Smooth muscle cell (in vitro differentiated cells): ENCODE data around the gene YTHDC2. TPM values are rescaled to one million over a fixed set of nuclear protein-coding genes. Genes with fewer than 3 reads are reported as not detected.

ENCODE experiments used
- DNase-seq: peaks from one replicate; lab custom pipeline; 2025; ENCODE audit not compliant: unreplicated experiment; lab: John Stamatoyannopoulos, UW
- H2AFZ ChIP-seq: fragments of 200-600 bp; sonication (generic); 2 replicates; pipeline ENCODE4 v1.6.0; 2016; ENCODE audit warnings: antibody characterized with exemption, low read depth, mild to moderate bottlenecking
- H3F3A ChIP-seq: fragments of 200-600 bp; sonication (generic); 2 replicates; pipeline ENCODE4 v1.6.0; 2017; ENCODE audit warnings: antibody characterized with exemption, low read depth
- H3K27ac ChIP-seq: fragments of 200-600 bp; sonication (generic); 2 replicates; pipeline ENCODE4 v1.5.1; 2016; ENCODE audit warnings: low read depth, mild to moderate bottlenecking
- H3K27me3 ChIP-seq: fragments of 200-600 bp; sonication (generic); 2 replicates; pipeline ENCODE4 v1.6.1; 2016; ENCODE audit warnings: low read depth, mild to moderate bottlenecking
- H3K36me3 ChIP-seq: fragments of 200-600 bp; sonication (generic); 2 replicates; pipeline ENCODE4 v1.5.1; 2016; ENCODE audit warnings: low read depth
- H3K4me1 ChIP-seq: fragments of 200-600 bp; sonication (generic); 2 replicates; pipeline ENCODE4 v1.5.1; 2016; ENCODE audit warnings: low read depth
- H3K4me2 ChIP-seq: fragments of 200-600 bp; sonication (generic); 2 replicates; pipeline ENCODE4 v1.6.0; 2016; ENCODE audit warnings: mild to moderate bottlenecking
- H3K4me3 ChIP-seq: fragments of 200-600 bp; sonication (generic); 2 replicates; pipeline ENCODE4 v1.5.1; 2016; ENCODE audit warnings: mild to moderate bottlenecking
- H3K79me2 ChIP-seq: fragments of 200-600 bp; sonication (generic); 2 replicates; pipeline ENCODE4 v1.6.0; 2016; ENCODE audit warnings: low read depth, mild to moderate bottlenecking
- H3K9ac ChIP-seq: fragments of 200-600 bp; sonication (generic); 2 replicates; pipeline ENCODE4 v1.6.0; 2016; ENCODE audit warnings: low read depth
- H3K9me3 ChIP-seq: fragments of 200-600 bp; sonication (generic); replicated peaks from 2 replicates; pipeline ENCODE4 v1.5.1; 2016; ENCODE audit warnings: low read depth
- H4K20me1 ChIP-seq: fragments of 200-600 bp; sonication (generic); 2 replicates; pipeline ENCODE4 v1.6.0; 2016; ENCODE audit warnings: low read depth
- WGBS: methylation state at CpG from one replicate; pipeline ENCODE4 v1.1.7; 2016; ENCODE audit warnings: low lambda C conversion rate; 5-methylcytosine and 5-hydroxymethylcytosine counted together
- polyA plus RNA-seq: library from polyadenylated mRNA; unstranded; fragments of >200 nt; fragmentation: Nextera tagmentation; extraction: Ambion mirVana; gene quantifications from 2 replicates; pipeline ENCODE4 v1.2.1, GENCODE V29; 2016
- total RNA-seq: library from RNA; depleted of rRNA; stranded (reverse); fragments of >200 nt; gene quantifications from 2 replicates; pipeline ENCODE4 v1.2.3, GENCODE V29; 2014
- TF ChIP-seq, protein P1 (sequence below): fragments of 200-600 bp; sonication (generic); IDR thresholded peaks from 2 replicates; pipeline ENCODE4 v1.5.1; 2017; ENCODE audit warnings: borderline replicate concordance, mild to moderate bottlenecking, antibody characterized with exemption; ENCODE audit not compliant: insufficient read depth, poor library complexity, severe bottlenecking

The YTHDC2 gene
- total and polyA plus RNA-seq, 2 experiments from 2014 or later = 5.4 to 12.7 TPM

DNA sequence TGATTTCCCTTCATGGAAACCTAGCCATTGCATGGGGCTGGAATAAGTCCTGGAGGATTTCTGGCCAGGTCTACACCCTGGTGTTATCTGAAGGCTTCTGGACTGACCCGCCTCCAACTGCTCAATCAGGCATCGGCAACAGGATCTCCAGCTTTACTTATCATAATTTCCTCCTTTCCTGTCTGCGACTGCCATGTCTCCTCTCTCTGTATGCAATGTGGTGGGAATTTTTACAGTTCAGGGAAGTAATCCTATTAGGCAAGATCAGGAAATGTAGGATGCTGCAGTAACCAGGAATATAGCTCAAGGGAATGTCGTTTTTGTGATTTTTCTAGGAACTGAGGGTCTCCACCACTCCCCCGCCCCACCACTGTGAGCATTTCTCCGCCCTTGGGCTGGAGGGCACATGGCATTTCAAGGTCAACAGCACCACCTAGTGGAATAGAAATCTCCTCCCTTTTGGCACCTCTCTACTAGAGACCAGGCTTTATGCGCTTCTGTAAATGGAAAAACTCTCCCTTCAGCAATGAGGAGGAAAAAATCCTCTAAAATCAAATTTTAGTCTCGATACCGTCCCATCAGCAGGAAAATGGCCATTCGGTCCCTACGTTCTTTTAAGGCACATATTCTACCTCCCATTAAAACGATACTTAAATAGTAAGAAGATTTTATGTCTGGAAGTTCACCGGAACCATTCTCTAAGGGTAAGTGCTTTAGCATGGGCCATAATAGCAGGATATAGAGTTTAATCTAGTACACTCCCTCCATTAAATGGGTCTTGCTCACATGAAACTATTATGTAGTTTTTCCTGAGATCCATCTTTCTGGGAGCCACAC lies 93.0 kb downstream of the YTHDC2 start:
- TF ChIP-seq, protein P1, sequence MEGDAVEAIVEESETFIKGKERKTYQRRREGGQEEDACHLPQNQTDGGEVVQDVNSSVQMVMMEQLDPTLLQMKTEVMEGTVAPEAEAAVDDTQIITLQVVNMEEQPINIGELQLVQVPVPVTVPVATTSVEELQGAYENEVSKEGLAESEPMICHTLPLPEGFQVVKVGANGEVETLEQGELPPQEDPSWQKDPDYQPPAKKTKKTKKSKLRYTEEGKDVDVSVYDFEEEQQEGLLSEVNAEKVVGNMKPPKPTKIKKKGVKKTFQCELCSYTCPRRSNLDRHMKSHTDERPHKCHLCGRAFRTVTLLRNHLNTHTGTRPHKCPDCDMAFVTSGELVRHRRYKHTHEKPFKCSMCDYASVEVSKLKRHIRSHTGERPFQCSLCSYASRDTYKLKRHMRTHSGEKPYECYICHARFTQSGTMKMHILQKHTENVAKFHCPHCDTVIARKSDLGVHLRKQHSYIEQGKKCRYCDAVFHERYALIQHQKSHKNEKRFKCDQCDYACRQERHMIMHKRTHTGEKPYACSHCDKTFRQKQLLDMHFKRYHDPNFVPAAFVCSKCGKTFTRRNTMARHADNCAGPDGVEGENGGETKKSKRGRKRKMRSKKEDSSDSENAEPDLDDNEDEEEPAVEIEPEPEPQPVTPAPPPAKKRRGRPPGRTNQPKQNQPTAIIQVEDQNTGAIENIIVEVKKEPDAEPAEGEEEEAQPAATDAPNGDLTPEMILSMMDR = peak; percentile 90
- Histone ChIP-seq H3K4me2 (peak overlapping the region; percentile 91), H3K27ac (no peak overlapping the region), H3K79me2 (no peaks in the 10 kb centered on the region), H3K36me3 (no peaks in the 10 kb centered on the region), H3K27me3 (no peaks in the 10 kb centered on the region), H2AFZ (peak overlapping the region; percentile 93), H3K9me3 (no peaks in the 10 kb centered on the region), H3K9ac (no peak overlapping the region), H3K4me1 (no peaks in the 10 kb centered on the region), H3K4me3 (peak overlapping the region; percentile 46), H3F3A (no peaks in the 10 kb centered on the region), H4K20me1 (no peaks in the 10 kb centered on the region)
- DNase-seq = peak; percentile 3
- 30% methylated on average over 13 of the region's 13 CpGs for whole genome bisulfite sequencing

DNA sequence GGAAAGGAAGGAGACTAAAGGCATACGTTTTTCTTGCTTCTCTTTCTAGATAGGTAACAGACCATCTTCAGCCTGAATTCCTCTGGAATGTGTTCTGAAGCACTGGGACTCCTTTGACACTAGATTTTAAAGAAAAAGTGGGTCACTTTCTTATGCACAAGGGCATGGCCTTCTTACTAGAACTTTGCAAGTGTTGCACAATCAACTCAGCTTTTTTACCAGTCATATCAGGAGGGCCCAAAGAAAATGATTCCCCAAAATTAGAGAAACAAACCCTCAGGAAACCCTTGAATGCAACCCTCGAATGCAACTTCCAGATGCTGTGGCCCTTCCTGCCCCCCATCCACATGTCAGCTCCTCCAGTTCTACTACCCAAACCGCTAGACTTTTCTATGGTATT lies 93.9 kb downstream of the YTHDC2 start:
- Histone ChIP-seq H3K9me3 (no peaks in the 10 kb centered on the region), H3K79me2 (no peaks in the 10 kb centered on the region), H3K4me2 (no peak overlapping the region), H3K9ac (no peak overlapping the region), H3K27ac (no peak overlapping the region), H4K20me1 (no peaks in the 10 kb centered on the region), H2AFZ (no peak overlapping the region), H3F3A (no peaks in the 10 kb centered on the region), H3K27me3 (no peaks in the 10 kb centered on the region), H3K4me1 (no peaks in the 10 kb centered on the region), H3K36me3 (no peaks in the 10 kb centered on the region), H3K4me3 (no peak overlapping the region)
- 87% methylated on average over 3 of the region's 3 CpGs for whole genome bisulfite sequencing
- TF ChIP-seq, protein P1 = no peak
- no peak for DNase-seq

DNA sequence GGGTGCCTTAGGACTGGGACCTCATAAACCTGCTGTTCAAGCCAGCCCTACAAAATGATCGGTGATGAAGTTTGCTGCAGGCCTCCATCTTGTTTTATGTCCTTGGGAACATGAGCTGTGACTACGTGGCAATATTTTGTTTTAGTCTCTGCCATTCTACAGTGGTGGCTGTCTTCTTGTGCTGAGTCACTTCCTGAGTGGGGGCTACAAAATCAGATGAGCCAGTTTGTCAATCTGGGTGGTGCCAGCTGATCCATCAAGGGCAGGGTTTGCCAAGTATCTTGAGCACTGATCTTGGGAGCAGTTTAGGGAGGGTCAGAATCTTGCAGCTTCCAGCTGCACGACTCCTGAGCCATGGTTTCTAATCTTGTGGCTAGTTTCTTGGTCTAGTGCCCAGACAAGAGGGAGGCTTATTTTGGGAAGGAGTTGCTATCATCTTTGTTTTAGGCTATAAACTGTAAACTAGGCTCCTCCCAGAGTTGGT lies 94.7 kb downstream of the YTHDC2 start:
- Histone ChIP-seq H2AFZ (peak overlapping the region; percentile 68), H3F3A (no peaks in the 10 kb centered on the region), H3K4me2 (no peak overlapping the region), H3K4me3 (no peak overlapping the region), H3K9me3 (no peaks in the 10 kb centered on the region), H4K20me1 (no peaks in the 10 kb centered on the region), H3K36me3 (no peaks in the 10 kb centered on the region), H3K9ac (no peak overlapping the region), H3K4me1 (no peaks in the 10 kb centered on the region), H3K79me2 (no peaks in the 10 kb centered on the region), H3K27me3 (no peaks in the 10 kb centered on the region), H3K27ac (no peak overlapping the region)
- WGBS = 57% methylated on average over 3 of the region's 3 CpGs
- TF ChIP-seq, protein P1 = no peak
- DNase-seq = no peak
